SK-N-SH (cell line): ENCODE measurements around the gene SKOR2. TPM values are rescaled to one million over a fixed set of nuclear protein-coding genes. Genes with fewer than 3 reads are reported as not detected.

Source experiments
- CTCF ChIA-PET: fragments of 300-600, 350-600 bp; formaldehyde crosslinking; extraction: SDS; loops from one replicate; lab custom pipeline; 2021; lab: Yijun Ruan, JAX
- POLR2A ChIA-PET: fragments of 350-600 bp; sonication (Branson Sonifier 250); formaldehyde crosslinking; extraction: SDS; loops from one replicate; lab custom pipeline; 2020; ENCODE audit warnings: antibody characterized with exemption, inconsistent platforms; lab: Yijun Ruan, JAX
- DNase-seq: peaks from one replicate; pipeline ENCODE4 v3.0.0; 2012
- H2AFZ ChIP-seq: fragments of 200-600 bp; sonication (generic); 2 replicates; pipeline ENCODE4 v1.8.1; 2016; ENCODE audit warnings: antibody characterized with exemption, mild to moderate bottlenecking, low read depth
- H3F3A ChIP-seq: fragments of 200-600 bp; sonication (generic); replicated peaks from 2 replicates; pipeline ENCODE3; 2016; ENCODE audit warnings: antibody characterized with exemption, mild to moderate bottlenecking; ENCODE audit not compliant: insufficient read depth
- H3K27ac ChIP-seq, 2 experiments: fragments of 200-500 bp in 1 of 2; fragments of 200-600 bp in 1 of 2; sonication (Bioruptor generic) in 1 of 2; sonication (generic), shearing (Covaris generic) in 1 of 2; 2 replicates each; pipeline versions ENCODE4 v1.5.1 to v1.6.1; 2014 to 2016; ENCODE audit warnings: low read depth in 2 of 2, inconsistent platforms in 1 of 2, low read length in 1 of 2, mild to moderate bottlenecking in 1 of 2, mixed read lengths in 1 of 2
- H3K27me3 ChIP-seq: fragments of 200-600 bp; sonication (generic), shearing (Covaris generic); 2 replicates; pipeline ENCODE4 v1.6.1; 2016; ENCODE audit warnings: mixed run types; ENCODE audit not compliant: insufficient read depth
- H3K36me3 ChIP-seq, 2 experiments: fragments of 200-500 bp in 1 of 2; fragments of 200-600 bp in 1 of 2; sonication (Bioruptor generic) in 1 of 2; sonication (generic) in 1 of 2; replicated peaks in 1 of 2; 2 replicates each; pipeline versions ENCODE3 to v1.5.1; 2014 to 2016; ENCODE audit warnings: low read length in 1 of 2, mild to moderate bottlenecking in 1 of 2; ENCODE audit not compliant: insufficient read depth in 2 of 2, control insufficient read depth in 1 of 2
- H3K4me1 ChIP-seq, 2 experiments: fragments of 200-500 bp in 1 of 2; fragments of 200-600 bp in 1 of 2; sonication (Bioruptor generic) in 1 of 2; sonication (generic), shearing (Covaris generic) in 1 of 2; 2 replicates each; pipeline versions ENCODE4 v1.5.1 to v1.6.1; 2014 to 2016; ENCODE audit warnings: low read depth in 1 of 2, low read length in 1 of 2, mixed run types in 1 of 2; ENCODE audit not compliant: insufficient read depth in 2 of 2, control insufficient read depth in 1 of 2
- H3K4me2 ChIP-seq: fragments of 200-600 bp; sonication (generic), shearing (Covaris generic); 2 replicates; pipeline ENCODE4 v1.6.1; 2017; ENCODE audit warnings: mixed run types
- H3K4me3 ChIP-seq, 2 experiments: fragments of 200-500 bp in 1 of 2; fragments of 200-600 bp in 1 of 2; sonication (Bioruptor generic) in 1 of 2; sonication (generic), shearing (Covaris generic) in 1 of 2; 2 replicates each; pipeline versions ENCODE4 v1.5.1 to v1.8.1; 2014 to 2016; ENCODE audit warnings: low read depth in 2 of 2, inconsistent platforms in 1 of 2, low read length in 1 of 2, mild to moderate bottlenecking in 1 of 2, mixed read lengths in 1 of 2, moderate library complexity in 1 of 2
- H3K79me2 ChIP-seq: fragments of 200-600 bp; sonication (generic); 2 replicates; pipeline ENCODE4 v1.8.1; 2017; ENCODE audit warnings: mild to moderate bottlenecking; ENCODE audit not compliant: insufficient read depth
- H3K9ac ChIP-seq: fragments of 200-600 bp; sonication (generic); 2 replicates; pipeline ENCODE4 v1.6.1; 2017; ENCODE audit warnings: mixed run types
- H3K9me2 ChIP-seq: fragments of 200-600 bp; sonication (generic); 2 replicates; pipeline ENCODE4 v1.6.1; 2017; ENCODE audit warnings: mixed run types
- H3K9me3 ChIP-seq: fragments of 200-600 bp; sonication (generic); 2 replicates; pipeline ENCODE4 v1.6.1; 2017; ENCODE audit warnings: mixed run types, mild to moderate bottlenecking, moderate library complexity
- H4K20me1 ChIP-seq: fragments of 200-600 bp; sonication (generic); 2 replicates; pipeline ENCODE4 v1.6.1; 2017; ENCODE audit warnings: mild to moderate bottlenecking, mixed run types; ENCODE audit not compliant: insufficient read depth
- CHD2 ChIP-seq: fragments of 150-350 bp; IDR thresholded peaks from 2 replicates; pipeline ENCODE4 v1.6.1; 2018; ENCODE audit warnings: low read length; ENCODE audit not compliant: partially characterized antibody
- CTCF ChIP-seq: fragments of 200-600 bp; sonication (generic); IDR thresholded peaks from 2 replicates; pipeline ENCODE4 v1.6.1; 2017; ENCODE audit warnings: antibody characterized with exemption, mild to moderate bottlenecking, moderate library complexity
- ELF1 ChIP-seq: IDR thresholded peaks from 2 replicates; pipeline ENCODE4 v1.4.0; 2012
- FOSL2 ChIP-seq: IDR thresholded peaks from 2 replicates; pipeline ENCODE4 v1.4.0; 2012; ENCODE audit warnings: low read depth, mild to moderate bottlenecking, moderate library complexity, borderline replicate concordance
- REST ChIP-seq: IDR thresholded peaks from 2 replicates; pipeline ENCODE4 v1.6.1; 2012; ENCODE audit warnings: mild to moderate bottlenecking, low read depth, low read length, moderate library complexity
- YY1 ChIP-seq: IDR thresholded peaks from 2 replicates; pipeline ENCODE4 v1.4.0; 2012; ENCODE audit warnings: low read depth, mild to moderate bottlenecking
- WGBS: methylation state at CpG from one replicate; pipeline ENCODE4 v1.1.6; 2017; ENCODE audit warnings: low lambda C conversion rate; 5-methylcytosine and 5-hydroxymethylcytosine counted together
- polyA plus RNA-seq, 3 experiments: library from polyadenylated mRNA; depleted of rRNA; stranded (reverse); fragments of >200 nt; gene quantifications; 2 replicates each; pipeline ENCODE4 v1.2.3, GENCODE V29; 2012
- TF ChIP-seq, protein P1 (sequence below): fragments of 150-350 bp; IDR thresholded peaks from 2 replicates; pipeline ENCODE4 v1.6.1; 2016; ENCODE audit warnings: mild to moderate bottlenecking, low read depth, low read length

SKOR2 gene
- polyA plus RNA-seq, 1 of the 3 experiments (the other 2 are of a cell fraction), result not detected

- H3K9me2 ChIP-seq, result no peaks in the 10 kb centered on the region
- H3K4me2 ChIP-seq, result 0 out of 2 replicates have a peak overlapping the region, but pooled peaks have one; percentile 15
- H3K27me3 ChIP-seq, result peaks cover 30% of the 10 kb centered on the region; the same call in 1 of the 2 replicates
Observed at GRCh38 chr18:47262301-47263149, 11.1 kb upstream of the SKOR2 start.

More at GRCh38 chr18:47262301-47263149, 11.1 kb upstream of the SKOR2 start:
- Histone ChIP-seq H3K9me3 (no peaks in the 10 kb centered on the region), H4K20me1 (no peaks in the 10 kb centered on the region), H3K9ac (no peak overlapping the region), H3K4me3 (no peak overlapping the region), H3K4me1 (peaks cover 0 to 8% of the 10 kb centered on the region in 2 experiments; a peak in 1 of 4 replicates), H3F3A (no peaks in the 10 kb centered on the region), H3K79me2 (no peaks in the 10 kb centered on the region), H2AFZ (no peak overlapping the region), H3K36me3 (no peaks in the 10 kb centered on the region), H3K27ac (no peak overlapping the region)
- TF ChIP-seq FOSL2 (no peak), CHD2 (no peak), ELF1 (no peak), CTCF (no peak), YY1 (no peak), REST (no peak)
- TF ChIP-seq, protein P1, sequence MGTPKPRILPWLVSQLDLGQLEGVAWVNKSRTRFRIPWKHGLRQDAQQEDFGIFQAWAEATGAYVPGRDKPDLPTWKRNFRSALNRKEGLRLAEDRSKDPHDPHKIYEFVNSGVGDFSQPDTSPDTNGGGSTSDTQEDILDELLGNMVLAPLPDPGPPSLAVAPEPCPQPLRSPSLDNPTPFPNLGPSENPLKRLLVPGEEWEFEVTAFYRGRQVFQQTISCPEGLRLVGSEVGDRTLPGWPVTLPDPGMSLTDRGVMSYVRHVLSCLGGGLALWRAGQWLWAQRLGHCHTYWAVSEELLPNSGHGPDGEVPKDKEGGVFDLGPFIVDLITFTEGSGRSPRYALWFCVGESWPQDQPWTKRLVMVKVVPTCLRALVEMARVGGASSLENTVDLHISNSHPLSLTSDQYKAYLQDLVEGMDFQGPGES, result no peak
- ChIA-PET CTCF (interaction anchor here (0.5 to 9.9 kb wide), 19 partner anchors 13 to 746 kb away, joined by 3 to 135 read pairs (median 4); partner anchors contain the start of gene SKOR2), POLR2A (no interaction called here)
- DNase-seq, result no peak
- WGBS, result 47% methylated on average over 25 of the region's 38 CpGs
